GM04504 (cell line): ENCODE results near the gene NACC1.

Source experiments
- DNase-seq: peaks from one replicate; pipeline ENCODE4 v3.0.0-alpha.2; 2012; ENCODE audit warnings: low read depth

The NACC1 gene

DNA sequence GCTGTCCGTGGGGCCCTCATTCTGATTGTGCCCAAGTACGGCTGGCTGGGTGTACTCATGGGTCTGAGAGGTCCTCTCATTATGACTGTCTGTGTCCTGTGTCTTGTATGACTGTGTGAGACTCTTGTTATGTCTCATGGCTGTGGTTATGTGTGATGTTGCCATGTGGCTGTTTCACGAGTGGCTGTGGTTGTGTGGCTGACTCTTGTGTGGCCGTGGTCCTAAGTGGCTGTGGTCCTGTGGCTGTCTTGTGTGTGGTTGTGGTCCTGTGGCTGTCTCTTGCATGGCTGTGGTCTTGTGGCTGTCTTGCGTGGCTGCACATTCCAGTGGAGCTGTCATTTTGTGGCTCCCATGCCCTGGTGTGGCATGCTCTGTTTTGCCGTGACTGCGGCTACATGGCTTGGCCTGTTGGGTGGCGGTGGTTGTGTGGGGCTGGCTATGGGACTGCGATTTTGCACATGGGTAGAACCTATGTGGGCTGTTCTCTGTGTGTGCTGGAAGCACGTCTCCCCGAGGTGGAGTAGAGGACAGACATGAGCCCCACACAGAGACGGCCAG is 18.0 kb upstream of the NACC1 start:
- no peak for DNase-seq

DNA sequence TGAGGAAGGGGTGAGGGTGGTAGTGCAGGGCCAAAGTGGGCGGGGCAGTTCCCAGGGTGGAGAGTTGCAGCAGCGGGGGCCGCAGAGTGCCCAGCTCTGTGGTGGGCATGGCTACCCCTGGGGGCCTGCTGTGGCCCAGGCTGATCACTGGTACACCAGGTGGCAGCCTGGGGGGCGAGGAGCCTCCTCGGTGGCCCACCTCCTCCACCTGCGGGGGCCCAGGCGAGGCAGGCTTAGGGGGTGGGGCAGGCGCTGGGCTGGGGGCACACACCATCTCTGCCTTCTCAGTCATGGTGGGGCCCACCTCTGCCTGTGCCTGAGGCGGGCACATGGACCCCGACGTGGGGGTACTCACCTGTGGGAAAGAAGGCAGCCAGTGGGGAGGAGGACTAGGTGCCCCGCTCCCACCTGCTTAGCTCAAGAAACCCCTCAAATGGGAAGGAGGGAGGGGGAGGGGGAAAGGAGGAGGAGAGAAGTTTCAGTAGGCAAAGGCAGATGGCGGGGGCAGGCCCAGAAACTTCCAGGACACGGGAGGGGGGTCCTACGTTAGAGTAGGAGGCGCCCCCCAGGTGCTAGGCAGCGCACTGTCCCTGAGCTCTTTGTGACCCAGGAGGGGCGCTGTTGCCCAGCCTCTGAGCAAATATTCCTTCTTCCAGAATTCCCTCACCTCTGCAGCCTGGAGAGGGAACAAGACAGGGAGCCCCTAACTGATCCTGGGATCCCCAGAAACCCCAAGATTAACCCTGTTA is 17.0 kb upstream of the NACC1 start:
- no peak for DNase-seq

- DNase-seq = no peak
Observed at GRCh38 chr19:13101590-13102415, 16.3 kb upstream of the NACC1 start.

DNA sequence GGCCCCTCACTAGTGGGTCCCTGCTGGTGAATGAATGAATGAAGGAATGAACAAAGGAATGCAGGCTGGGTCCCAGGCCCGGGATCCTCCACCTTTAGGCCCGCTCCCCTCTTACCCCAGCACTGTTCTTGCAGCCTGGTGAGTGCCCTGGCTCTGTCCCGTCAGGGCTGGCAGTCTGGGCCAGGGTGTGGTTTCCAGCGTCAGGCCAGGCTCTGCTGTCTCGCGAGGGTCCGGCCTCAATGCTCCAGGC is 15.7 kb upstream of the NACC1 start:
- DNase-seq = peak; percentile 22

DNA sequence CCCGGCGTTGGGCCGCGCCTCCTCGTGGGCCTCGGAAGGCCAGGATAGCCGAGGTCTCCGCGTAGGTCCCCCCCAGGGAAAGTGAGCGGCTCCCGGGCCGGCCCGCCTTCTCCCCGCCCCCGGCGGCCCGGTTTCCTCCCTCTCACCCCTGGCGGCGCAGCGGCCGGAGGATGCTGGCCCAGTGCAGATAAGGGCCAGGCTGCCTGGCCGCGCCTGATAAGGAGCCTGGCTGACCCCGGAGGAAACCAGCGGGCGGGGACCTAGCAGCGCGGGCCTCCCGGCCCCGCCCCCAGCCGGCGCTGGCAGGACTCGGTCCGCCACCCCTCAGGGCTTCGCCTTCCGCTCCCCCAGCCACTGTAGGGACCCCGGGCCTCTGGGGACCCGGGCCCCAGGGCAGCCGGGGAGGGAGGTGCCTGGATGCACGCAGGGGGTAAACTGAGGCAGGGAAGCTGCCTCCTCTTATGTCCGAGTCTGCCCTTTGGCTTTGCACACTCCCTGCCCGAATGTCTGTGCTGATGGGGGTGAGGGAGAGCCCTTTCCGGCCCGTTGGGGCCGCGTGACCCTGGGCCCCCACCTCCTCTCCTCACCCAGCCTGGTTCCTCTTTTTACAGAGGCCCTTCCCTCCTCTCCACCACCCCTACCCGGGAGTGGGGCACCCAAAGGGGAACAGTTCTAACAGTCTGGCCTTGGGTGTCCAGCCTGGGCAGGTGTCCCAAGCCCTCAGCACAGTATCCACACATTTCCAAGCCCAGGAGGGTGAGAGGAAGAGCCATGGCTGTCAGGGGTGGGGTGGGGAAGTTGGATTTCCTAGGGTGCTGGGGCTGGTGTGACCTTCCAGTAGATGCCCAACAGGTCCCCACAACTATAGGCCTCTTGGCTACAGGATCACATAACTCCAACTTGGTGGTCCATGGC is 15.1 kb upstream of the NACC1 start, which contains the start of gene LYL1:
TSS of gene LYL1 (minus strand) at position 193 of the 915 bp plus-strand sequence. CDS start 1,687 bp downstream, outside the sequence.
- DNase-seq = no peak

GRCh38 chr19:13103581-13104359 is 14.3 kb upstream of the NACC1 start:
- DNase-seq = no peak

DNA sequence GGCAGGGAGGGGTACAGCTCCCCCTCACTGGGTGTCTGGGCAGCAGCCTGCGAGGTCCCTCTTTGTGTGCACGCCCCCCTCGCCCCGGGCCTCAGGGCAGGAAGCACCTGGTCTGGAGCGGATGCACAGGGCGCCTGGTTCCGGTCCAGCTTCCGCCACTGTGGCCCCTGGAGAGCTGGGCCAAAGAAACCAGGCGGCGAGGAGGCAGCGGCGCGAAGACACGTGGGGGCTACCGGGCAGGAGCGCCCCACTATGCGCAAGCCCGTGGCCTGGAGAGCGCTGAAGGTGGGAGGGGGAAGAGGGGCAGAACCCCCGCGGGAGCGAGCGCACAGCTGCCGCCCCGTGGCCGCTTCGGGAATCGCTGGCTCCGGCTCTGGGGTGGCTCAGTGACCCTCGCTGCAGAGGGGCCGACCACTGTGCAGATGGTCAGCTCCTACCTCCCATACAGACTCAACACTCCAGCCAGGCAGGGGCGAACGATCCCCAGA is 13.7 kb upstream of the NACC1 start:
- DNase-seq = no peak

GRCh38 chr19:13104848-13105711 is 13.0 kb upstream of the NACC1 start:
- DNase-seq = no peak

- DNase-seq = no peak
Observed at GRCh38 chr19:13109361-13110098, 8.5 kb upstream of the NACC1 start.

GRCh38 chr19:13110099-13110610 is 7.9 kb upstream of the NACC1 start:
- DNase-seq = no peak

DNA sequence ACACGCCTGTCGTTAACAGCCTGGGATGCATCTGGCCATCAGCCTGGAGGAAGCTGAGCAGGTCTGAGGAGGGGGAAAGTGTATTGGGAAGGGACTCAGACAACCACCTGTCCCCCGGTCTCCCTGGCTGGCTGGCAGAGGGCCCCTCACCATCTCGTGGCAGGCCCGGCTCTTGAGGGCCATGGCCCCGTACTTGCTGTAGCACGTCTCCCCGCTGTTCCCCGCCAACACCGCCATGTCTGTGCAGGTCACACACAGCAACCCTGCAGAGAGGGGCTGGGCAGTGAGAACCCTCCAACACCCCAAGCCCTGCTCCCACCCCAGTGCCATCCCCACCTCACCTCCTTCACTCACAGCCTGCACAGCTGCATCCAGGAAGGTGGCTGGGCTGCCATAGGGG is 5.5 kb upstream of the NACC1 start:
- no peak for DNase-seq

DNA sequence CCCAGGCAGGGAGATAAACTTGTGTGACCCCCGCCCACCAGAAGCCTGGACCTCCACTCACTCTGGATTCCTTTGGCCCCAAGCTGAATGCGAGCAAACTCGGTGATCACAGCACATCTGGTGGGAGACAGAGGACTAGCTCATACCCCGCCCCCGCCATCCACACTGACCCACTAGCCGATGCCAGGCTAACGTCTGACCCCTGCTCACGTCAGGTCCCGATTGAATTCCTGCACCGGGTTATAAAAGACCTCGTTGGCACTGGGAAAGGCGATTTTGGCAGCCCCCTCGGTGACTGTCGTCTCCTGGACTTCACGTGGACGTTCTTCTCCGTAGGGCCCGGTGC is 2.2 kb upstream of the NACC1 start:
- DNase-seq = no peak

- DNase-seq = peak; percentile 83
Observed at GRCh38 chr19:13116282-13117175, 1.5 kb upstream of the NACC1 start, which contains the start of gene TRMT1. TRMT1 (minus strand) TSS chr19:13116740; CDS start chr19:13116399, 341 bp downstream.

- no peak for DNase-seq
Observed at GRCh38 chr19:13117176-13117771, 790 bp upstream of the NACC1 start.

GRCh38 chr19:13118424-13119193 is 545 bp downstream of the NACC1 start:
- DNase-seq = no peak

- no peak for DNase-seq
Observed at GRCh38 chr19:13119627-13120026, 1.6 kb downstream of the NACC1 start.

GRCh38 chr19:13120031-13120430 is 2.0 kb downstream of the NACC1 start:
- no peak for DNase-seq
